GM23338 (cell line): ENCODE results near the gene TCIRG1. TPM values are rescaled to one million over a fixed set of nuclear protein-coding genes. Genes with fewer than 3 reads are reported as not detected.

Experiments
- ATAC-seq: fragments of 200-7000 bp; cut with Tn5 transposase; 3 replicates; pipeline ENCODE4 v1.9.1; 2020
- DNase-seq: peaks from one replicate; pipeline ENCODE4 v3.0.0-alpha.2; 2015; ENCODE audit warnings: low spot score
- H2AFZ ChIP-seq: fragments of 200-600 bp; sonication (generic); 2 replicates; pipeline ENCODE4 v1.8.0; 2016; ENCODE audit warnings: antibody characterized with exemption, mild to moderate bottlenecking, moderate library complexity
- H3F3A ChIP-seq: fragments of 200-600 bp; sonication (generic); replicated peaks from 2 replicates; pipeline ENCODE4 v1.8.0; 2017; ENCODE audit warnings: antibody characterized with exemption, mixed run types, low read depth
- H3K27ac ChIP-seq: fragments of 200-600 bp; sonication (generic); 2 replicates; pipeline ENCODE4 v1.6.1; 2016; ENCODE audit warnings: low read depth
- H3K27me3 ChIP-seq: fragments of 200-600 bp; sonication (generic); 2 replicates; pipeline ENCODE4 v1.8.0; 2016; ENCODE audit warnings: mild to moderate bottlenecking, mixed run types, moderate library complexity; ENCODE audit not compliant: insufficient read depth
- H3K36me3 ChIP-seq: fragments of 200-600 bp; sonication (generic); 2 replicates; pipeline ENCODE4 v1.8.0; 2016; ENCODE audit warnings: mild to moderate bottlenecking; ENCODE audit not compliant: insufficient read depth
- H3K4me1 ChIP-seq: fragments of 200-600 bp; sonication (generic); 2 replicates; pipeline ENCODE4 v1.8.0; 2016; ENCODE audit warnings: mild to moderate bottlenecking, moderate library complexity; ENCODE audit not compliant: insufficient read depth
- H3K4me2 ChIP-seq: fragments of 200-600 bp; sonication (generic); 2 replicates; pipeline ENCODE4 v1.7.1; 2017; ENCODE audit warnings: mixed run types
- H3K4me3 ChIP-seq: fragments of 200-600 bp; sonication (generic); 2 replicates; pipeline ENCODE4 v1.6.1; 2016; ENCODE audit warnings: mixed run types
- H3K79me2 ChIP-seq: fragments of 200-600 bp; sonication (generic); replicated peaks from 2 replicates; pipeline ENCODE4 v1.8.0; 2017; ENCODE audit warnings: mild to moderate bottlenecking; ENCODE audit not compliant: insufficient read depth
- H3K9me2 ChIP-seq: fragments of 200-600 bp; sonication (generic); 2 replicates; pipeline ENCODE4 v1.8.0; 2017; ENCODE audit not compliant: insufficient read depth
- H4K20me1 ChIP-seq: fragments of 200-600 bp; sonication (generic); replicated peaks from 2 replicates; pipeline ENCODE4 v1.8.0; 2017; ENCODE audit warnings: mild to moderate bottlenecking; ENCODE audit not compliant: insufficient read depth
- H3K27ac Mint-ChIP-seq: 2 replicates; pipeline ENCODE4 v1.8.0; 2020; ENCODE audit warnings: inconsistent platforms, mild to moderate bottlenecking, moderate library complexity, mixed read lengths
- H3K27me3 Mint-ChIP-seq: 3 replicates; pipeline ENCODE4 v1.8.0; 2022; ENCODE audit warnings: low read depth, mild to moderate bottlenecking, moderate library complexity, mixed read lengths, inconsistent platforms; ENCODE audit not compliant: insufficient read depth, poor library complexity
- H3K36me3 Mint-ChIP-seq: 3 replicates; pipeline ENCODE4 v1.8.0; 2021; ENCODE audit warnings: low read depth, mild to moderate bottlenecking, inconsistent platforms, moderate library complexity, mixed read lengths
- H3K4me1 Mint-ChIP-seq: 3 replicates; pipeline ENCODE4 v1.8.0; 2020; ENCODE audit warnings: mild to moderate bottlenecking, inconsistent platforms, mixed read lengths
- H3K4me3 Mint-ChIP-seq: 3 replicates; pipeline ENCODE4 v1.8.0; 2021; ENCODE audit warnings: moderate library complexity, mild to moderate bottlenecking, inconsistent platforms, mixed read lengths
- H3K9me3 Mint-ChIP-seq: 3 replicates; pipeline ENCODE4 v1.8.0; 2020; ENCODE audit warnings: moderate library complexity, mild to moderate bottlenecking, inconsistent platforms, mixed read lengths
- CREB1 ChIP-seq: fragments of 250-450 bp; sonication (Bioruptor Pico); IDR thresholded peaks from 2 replicates; pipeline ENCODE4 v1.5.0; 2020; ENCODE audit warnings: low read depth, mild to moderate bottlenecking, moderate library complexity
- CTCF ChIP-seq, 2 experiments: fragments of 200-600 bp in 1 of 2; sonication (generic) in 1 of 2; conservative IDR thresholded peaks; 2 replicates each; pipeline versions ENCODE4 v1.5.1 to v1.6.1; 2016 to 2017; ENCODE audit warnings: antibody characterized with exemption in 2 of 2, low read depth in 2 of 2, mild to moderate bottlenecking in 2 of 2, moderate library complexity in 1 of 2
- JUNB ChIP-seq: IDR thresholded peaks from one replicate; pipeline ENCODE4 v1.6.1; 2016; ENCODE audit warnings: antibody characterized with exemption; ENCODE audit not compliant: unreplicated experiment
- NANOG ChIP-seq: IDR thresholded peaks from 2 replicates; pipeline ENCODE4 v1.6.1; 2016; ENCODE audit warnings: antibody characterized with exemption, borderline replicate concordance
- REST ChIP-seq: IDR thresholded peaks from one replicate; pipeline ENCODE4 v1.6.1; 2018; ENCODE audit warnings: antibody characterized with exemption; ENCODE audit not compliant: unreplicated experiment
- ZNF114 ChIP-seq: fragments of 250-450 bp; sonication (Bioruptor Pico); IDR thresholded peaks from 2 replicates; pipeline ENCODE4 v1.5.0; 2020; ENCODE audit warnings: mild to moderate bottlenecking, moderate library complexity
- ZNF331 ChIP-seq: fragments of 250-450 bp; sonication (Bioruptor Pico); IDR thresholded peaks from 2 replicates; pipeline ENCODE4 v1.5.0; 2020; ENCODE audit warnings: low read depth, mild to moderate bottlenecking, moderate library complexity
- polyA plus RNA-seq: library from polyadenylated mRNA; unstranded; fragments of >200 nt; fragmentation: Nextera tagmentation; extraction: Ambion mirVana; gene quantifications from 2 replicates; pipeline ENCODE4 v1.2.1, GENCODE V29; 2016
- total RNA-seq: library from RNA; depleted of rRNA; stranded (reverse); fragments of >200 nt; shearing (Covaris generic); gene quantifications from 2 replicates; pipeline ENCODE4 v1.2.3, GENCODE V29; 2014

Gene TCIRG1
- total and polyA plus RNA-seq, 2 experiments from 2014 or later: 20.4 to 40.4 TPM

- H2AFZ ChIP-seq: no peak overlapping the region
- H3K27ac ChIP-seq: no peak overlapping the region
- no peaks in the 10 kb centered on the region for H3K27me3 ChIP-seq
- no peaks in the 10 kb centered on the region for H3K9me2 ChIP-seq
- Mint-ChIP-seq H3K4me1 (peaks cover 19% of the 10 kb centered on the region), H3K27ac (no peak overlapping the region), H3K27me3 (peaks cover 19% of the 10 kb centered on the region), H3K9me3 (no peaks in the 10 kb centered on the region; the same call in 2 of the 3 replicates), H3K36me3 (peaks cover 10% of the 10 kb centered on the region; the same call in 2 of the 3 replicates), H3K4me3 (no peak overlapping the region)
- TF ChIP-seq ZNF114 (CRISPR knock-in tag): no peak
- peak in 1 of 2 experiments; percentile 41; a peak in 1 of 4 replicates for TF ChIP-seq CTCF (conservative IDR thresholded peaks at IDR 0.05; ENCODE audit: low read depth in 2 of 2)
- ATAC-seq: peak; percentile 18
- H4K20me1 ChIP-seq: peaks cover 3% of the 10 kb centered on the region; the same call in 1 of the 2 replicates
- no peaks in the 10 kb centered on the region; the same call in 1 of the 2 replicates for H3K36me3 ChIP-seq
- peaks cover 6% of the 10 kb centered on the region; the same call in 1 of the 2 replicates for H3K4me1 ChIP-seq
- H3F3A ChIP-seq: peaks cover 18% of the 10 kb centered on the region; the same call in 1 of the 2 replicates
- no peak overlapping the region for H3K4me3 ChIP-seq
- DNase-seq: no peak
- H3K79me2 ChIP-seq: no peaks in the 10 kb centered on the region
- no peak overlapping the region for H3K4me2 ChIP-seq
Measured at GRCh38 chr11:68049509-68050370, 10.9 kb downstream of the TCIRG1 start.

- H3K36me3 Mint-ChIP-seq: peaks cover 14% of the 10 kb centered on the region; the same call in 2 of the 3 replicates
- Histone ChIP-seq H3K4me1 (peaks cover 6% of the 10 kb centered on the region; the same call in 1 of the 2 replicates), H3K27ac (no peak overlapping the region), H3K79me2 (no peaks in the 10 kb centered on the region), H3K4me2 (no peak overlapping the region), H3K4me3 (no peak overlapping the region), H3F3A (peaks cover 19% of the 10 kb centered on the region; the same call in 1 of the 2 replicates), H3K36me3 (no peaks in the 10 kb centered on the region; the same call in 1 of the 2 replicates), H4K20me1 (peaks cover 3% of the 10 kb centered on the region; the same call in 1 of the 2 replicates), H3K27me3 (no peaks in the 10 kb centered on the region), H2AFZ (no peak overlapping the region), H3K9me2 (no peaks in the 10 kb centered on the region)
- H3K27me3 Mint-ChIP-seq: peaks cover 25% of the 10 kb centered on the region
- H3K9me3 Mint-ChIP-seq: no peaks in the 10 kb centered on the region; the same call in 2 of the 3 replicates
- no peak overlapping the region for H3K4me3 Mint-ChIP-seq
- no peak for TF ChIP-seq JUNB
- no peak for TF ChIP-seq NANOG
- no peak for TF ChIP-seq REST
- no peak for TF ChIP-seq ZNF331 (CRISPR knock-in tag)
- no peak for TF ChIP-seq CTCF (conservative IDR thresholded peaks at IDR 0.05; ENCODE audit: low read depth in 2 of 2)
- TF ChIP-seq CREB1: no peak
- TF ChIP-seq ZNF114 (CRISPR knock-in tag): no peak
- ATAC-seq: no peak; the same call in 2 of the 3 replicates
- H3K4me1 Mint-ChIP-seq: peaks cover 19% of the 10 kb centered on the region
- DNase-seq: no peak
- 0 out of 2 replicates have a peak overlapping the region, but pooled peaks have one; percentile 31 for H3K27ac Mint-ChIP-seq
Measured at GRCh38 chr11:68050371-68050841, 11.6 kb downstream of the TCIRG1 start.
